Measurements from ENCODE around the gene DLG5. TPM values are rescaled to one million over a fixed set of nuclear protein-coding genes. Genes with fewer than 3 reads are reported as not detected.

DLG5 gene
- total and polyA plus RNA-seq, 9 of the 15 experiments (the other 6 are each of a cell fraction or from before 2014, with no cell fraction given), result 1.4 to 26.8 (median 11.2) TPM

GRCh38 chr10:77919713-77920108 is 6.8 kb downstream of the DLG5 start (continued):
- peak; percentile 80 for TF ChIP-seq JUN (IDR thresholded peaks at IDR 0.05; ENCODE audit: borderline replicate concordance, low read depth, low read length)
- no peak for TF ChIP-seq JUN (CRISPR knock-in tag; IDR thresholded peaks at IDR 0.05; ENCODE audit: borderline replicate concordance)
- no peak for TF ChIP-seq STAT5A (IDR thresholded peaks at IDR 0.05; ENCODE audit: borderline replicate concordance, low read length)
- TF ChIP-seq ZNF146 (CRISPR knock-in tag; IDR thresholded peaks at IDR 0.05; ENCODE audit: unreplicated experiment), result no peak
- TF ChIP-seq RCOR1 (IDR thresholded peaks at IDR 0.05; ENCODE audit: borderline replicate concordance in 1 of 2, low read depth in 2 of 2, low read length in 2 of 2), result peak in 1 of 2 experiments; percentile 34; a peak in 1 of 4 replicates
- peak; percentile 78 for TF ChIP-seq ZNF24 (IDR thresholded peaks at IDR 0.05)
- TF ChIP-seq TCF3 (CRISPR knock-in tag; IDR thresholded peaks at IDR 0.05), result peak; percentile 53; the same call in 1 of the 2 replicates
- TF ChIP-seq ATF3 (IDR thresholded peaks at IDR 0.05), result peak; percentile 94
- TF ChIP-seq ATF3 (CRISPR knock-in tag; conservative IDR thresholded peaks at IDR 0.05), result no peak
- TF ChIP-seq C11orf30 (IDR thresholded peaks at IDR 0.05; ENCODE audit: low read depth), result no peak
- peak; percentile 57; the same call in 1 of the 2 replicates for TF ChIP-seq TEAD2 (tag; IDR thresholded peaks at IDR 0.05)
- TF ChIP-seq CTBP1 (IDR thresholded peaks at IDR 0.05; ENCODE audit: borderline replicate concordance), result peak; percentile 68
- TF ChIP-seq IRF2 (CRISPR knock-in tag; IDR thresholded peaks at IDR 0.05), result no peak
- TF ChIP-seq PKNOX1 (IDR thresholded peaks at IDR 0.05), result 0 out of 2 replicates have a peak, but pooled peaks have one; percentile 28
- no peak for TF ChIP-seq ZBTB40 (IDR thresholded peaks at IDR 0.05)
- TF ChIP-seq ZBTB40 (CRISPR knock-in tag; IDR thresholded peaks at IDR 0.05), result no peak
- peak; percentile 82 for TF ChIP-seq CBFA2T3 (IDR thresholded peaks at IDR 0.05)
- TF ChIP-seq POLR2AphosphoS5 (IDR thresholded peaks at IDR 0.05; ENCODE audit: control insufficient read depth, insufficient read depth, low read depth, low read length), result peak; percentile 19; the same call in 1 of the 2 replicates
- no peak for TF ChIP-seq RBM22 (IDR thresholded peaks at IDR 0.05; ENCODE audit: low read depth, low read length, poor library complexity, severe bottlenecking)
- TF ChIP-seq FOSL1 (tag; conservative IDR thresholded peaks at IDR 0.05), result 0 out of 2 replicates have a peak, but pooled peaks have one; percentile 11
